Mesenchymal stem cell (in vitro differentiated cells and primary cell): ENCODE measurements around the gene CNPPD1.

Experiments
- DNase-seq: peaks from one replicate; pipeline ENCODE4 v3.0.0-alpha.2; 2013
- H2AFZ ChIP-seq: one replicate; pipeline ENCODE4 v1.6.1; 2013; ENCODE audit warnings: low read depth, mild to moderate bottlenecking, control low read depth, inconsistent platforms, low read length, moderate library complexity
- H2AK5ac ChIP-seq: 2 replicates; pipeline ENCODE4 v1.6.1; 2013; ENCODE audit warnings: low read length, moderate library complexity, mild to moderate bottlenecking, inconsistent platforms; ENCODE audit not compliant: severe bottlenecking
- H2BK120ac ChIP-seq: one replicate; pipeline ENCODE4 v1.6.1; 2013; ENCODE audit warnings: low read depth, mild to moderate bottlenecking, inconsistent platforms, low read length, moderate library complexity
- H2BK12ac ChIP-seq, 2 experiments: one replicate each; pipeline ENCODE4 v1.6.1; 2013; ENCODE audit warnings: inconsistent platforms in 2 of 2, low read length in 2 of 2, mild to moderate bottlenecking in 2 of 2, moderate library complexity in 2 of 2, control low read depth in 1 of 2
- H2BK15ac ChIP-seq: one replicate; pipeline ENCODE4 v1.6.1; 2013; ENCODE audit warnings: mild to moderate bottlenecking, low read depth, inconsistent platforms; ENCODE audit not compliant: poor library complexity, severe bottlenecking
- H2BK5ac ChIP-seq: 2 replicates; pipeline ENCODE4 v1.6.1; 2013; ENCODE audit warnings: low read depth, mild to moderate bottlenecking, low read length, control low read depth, inconsistent platforms; ENCODE audit not compliant: poor library complexity, severe bottlenecking
- H3K14ac ChIP-seq, 2 experiments: one replicate each; pipeline ENCODE4 v1.6.1; 2013; ENCODE audit warnings: inconsistent platforms in 2 of 2, low read length in 2 of 2, control low read depth in 1 of 2, mild to moderate bottlenecking in 1 of 2, moderate library complexity in 1 of 2
- H3K18ac ChIP-seq, 2 experiments: one replicate each; pipeline ENCODE4 v1.6.1; 2013; ENCODE audit warnings: inconsistent platforms in 2 of 2, low read length in 2 of 2, control low read depth in 1 of 2, low read depth in 1 of 2, mild to moderate bottlenecking in 1 of 2
- H3K23ac ChIP-seq, 2 experiments: one replicate each; pipeline ENCODE4 v1.6.1; 2013; ENCODE audit warnings: inconsistent platforms in 2 of 2, low read length in 2 of 2, mild to moderate bottlenecking in 2 of 2, moderate library complexity in 2 of 2, control low read depth in 1 of 2
- H3K27ac ChIP-seq: 2 replicates; pipeline ENCODE4 v1.5.1; 2013; ENCODE audit warnings: mild to moderate bottlenecking, moderate library complexity, low read length, control low read depth, inconsistent platforms; ENCODE audit not compliant: poor library complexity, severe bottlenecking
- H3K27me3 ChIP-seq, 2 experiments: 2 replicates each; pipeline versions ENCODE4 v1.6.1 to v1.7.0; 2013; ENCODE audit warnings: low read length in 2 of 2, mild to moderate bottlenecking in 2 of 2, moderate library complexity in 2 of 2, control low read depth in 1 of 2, inconsistent platforms in 1 of 2; ENCODE audit not compliant: control insufficient read depth in 1 of 2, insufficient read depth in 1 of 2
- H3K36me3 ChIP-seq, 2 experiments: 2 replicates each; pipeline versions ENCODE4 v1.6.1 to v1.7.0; 2013; ENCODE audit warnings: low read length in 2 of 2, control low read depth in 1 of 2, inconsistent platforms in 1 of 2, low read depth in 1 of 2, mild to moderate bottlenecking in 1 of 2; ENCODE audit not compliant: insufficient read depth in 2 of 2, control insufficient read depth in 1 of 2
- H3K4ac ChIP-seq, 2 experiments: one replicate each; pipeline ENCODE4 v1.6.1; 2013; ENCODE audit warnings: inconsistent platforms in 2 of 2, low read length in 2 of 2, mild to moderate bottlenecking in 2 of 2, moderate library complexity in 2 of 2, control low read depth in 1 of 2, low read depth in 1 of 2
- H3K4me1 ChIP-seq: 2 replicates; pipeline ENCODE4 v1.6.1; 2013; ENCODE audit warnings: low read depth, low read length, control low read depth; ENCODE audit not compliant: control insufficient read depth, insufficient read depth
- H3K4me2 ChIP-seq: 2 replicates; pipeline ENCODE4 v1.6.1; 2013; ENCODE audit warnings: low read length, mild to moderate bottlenecking, inconsistent platforms; ENCODE audit not compliant: poor library complexity, severe bottlenecking
- H3K4me3 ChIP-seq, 2 experiments: 2 replicates each; pipeline versions ENCODE4 v1.5.1 to v1.7.0; 2013; ENCODE audit warnings: low read length in 2 of 2, mild to moderate bottlenecking in 2 of 2, control low read depth in 1 of 2, low read depth in 1 of 2; ENCODE audit not compliant: insufficient read depth in 1 of 2
- H3K79me1 ChIP-seq: replicated peaks from 2 replicates; pipeline ENCODE4 v1.6.1; 2013; ENCODE audit warnings: mild to moderate bottlenecking, control low read depth, low read length, inconsistent platforms; ENCODE audit not compliant: poor library complexity, severe bottlenecking
- H3K9ac ChIP-seq: 2 replicates; pipeline ENCODE4 v1.7.0; 2013; ENCODE audit warnings: mild to moderate bottlenecking, low read length, moderate library complexity
- H3K9me3 ChIP-seq: 2 replicates; pipeline ENCODE4 v1.7.0; 2013; ENCODE audit warnings: mild to moderate bottlenecking, low read length; ENCODE audit not compliant: control insufficient read depth
- H4K8ac ChIP-seq: one replicate; pipeline ENCODE4 v1.6.1; 2013; ENCODE audit warnings: inconsistent platforms, mild to moderate bottlenecking, low read length, moderate library complexity
- H4K91ac ChIP-seq: one replicate; pipeline ENCODE4 v1.6.1; 2013; ENCODE audit warnings: mild to moderate bottlenecking, low read length, inconsistent platforms
- WGBS: methylation state at CpG from one replicate; pipeline ENCODE4 v1.1.7; 2013; ENCODE audit warnings: mixed read lengths; 5-methylcytosine and 5-hydroxymethylcytosine counted together

The CNPPD1 gene

GRCh38 chr2:219124381-219125110 lies 52.2 kb downstream of the CNPPD1 start:
- H3K4ac ChIP-seq: no peak overlapping the region
- H3K9ac ChIP-seq: no peak overlapping the region
- H3K27me3 ChIP-seq: no peaks in the 10 kb centered on the region
- H2AFZ ChIP-seq: no peak overlapping the region
- peak overlapping the region; percentile 20 for H4K8ac ChIP-seq
- no peaks in the 10 kb centered on the region for H3K9me3 ChIP-seq
- no peak overlapping the region for H3K14ac ChIP-seq
- H2AK5ac ChIP-seq: no peak overlapping the region
- peak overlapping the region; percentile 74 for H4K91ac ChIP-seq
- no peak overlapping the region for H2BK15ac ChIP-seq
- H3K4me3 ChIP-seq: no peak overlapping the region
- no peak overlapping the region for H2BK120ac ChIP-seq
- H3K23ac ChIP-seq: no peak overlapping the region
- no peak overlapping the region for H3K27ac ChIP-seq
- peak overlapping the region in 1 of 2 experiments; percentile 14 for H3K18ac ChIP-seq
- peaks cover 3% of the 10 kb centered on the region for H3K79me1 ChIP-seq
- peak overlapping the region in 1 of 2 experiments; percentile 11 for H2BK12ac ChIP-seq
- no peaks in the 10 kb centered on the region for H3K36me3 ChIP-seq
- H3K4me1 ChIP-seq: peaks cover 11% of the 10 kb centered on the region
- peak; percentile 19 for DNase-seq
- WGBS: 86% methylated on average over 3 of the region's 4 CpGs
- H2BK5ac ChIP-seq: no peak overlapping the region
- no peak overlapping the region for H3K4me2 ChIP-seq

- Histone ChIP-seq H3K36me3 (no peaks in the 10 kb centered on the region), H3K18ac (no peak overlapping the region), H4K91ac (no peak overlapping the region), H2AFZ (no peak overlapping the region), H3K9me3 (no peaks in the 10 kb centered on the region), H2BK15ac (no peak overlapping the region), H2BK12ac (peak overlapping the region in 1 of 2 experiments; percentile 64), H2BK120ac (no peak overlapping the region), H4K8ac (no peak overlapping the region), H2BK5ac (no peak overlapping the region), H2AK5ac (no peak overlapping the region), H3K14ac (no peak overlapping the region), H3K79me1 (peaks cover 3% of the 10 kb centered on the region), H3K4me2 (no peak overlapping the region), H3K4me3 (no peak overlapping the region), H3K4ac (no peak overlapping the region), H3K23ac (peak overlapping the region in 1 of 2 experiments; percentile 54), H3K9ac (no peak overlapping the region), H3K27me3 (no peaks in the 10 kb centered on the region), H3K4me1 (peaks cover 11% of the 10 kb centered on the region), H3K27ac (no peak overlapping the region)
- 97% methylated on average over 5 of the region's 8 CpGs for WGBS
- no peak for DNase-seq
Measured at GRCh38 chr2:219123356-219124135, 53.2 kb downstream of the CNPPD1 start.

GRCh38 chr2:219122202-219122980 lies 54.3 kb downstream of the CNPPD1 start:
- peaks cover 11% of the 10 kb centered on the region for H3K4me1 ChIP-seq
- no peak for DNase-seq
- H2BK15ac ChIP-seq: no peak overlapping the region
- H2BK12ac ChIP-seq: no peak overlapping the region
- no peak overlapping the region for H3K4me3 ChIP-seq
- no peak overlapping the region for H2BK120ac ChIP-seq
- H4K8ac ChIP-seq: no peak overlapping the region
- H3K23ac ChIP-seq: no peak overlapping the region
- H3K9ac ChIP-seq: no peak overlapping the region
- H3K36me3 ChIP-seq: no peaks in the 10 kb centered on the region
- no peaks in the 10 kb centered on the region for H3K27me3 ChIP-seq
- no peak overlapping the region for H2AK5ac ChIP-seq
- H3K27ac ChIP-seq: no peak overlapping the region
- no peak overlapping the region for H3K4me2 ChIP-seq
- no peaks in the 10 kb centered on the region for H3K9me3 ChIP-seq
- H3K18ac ChIP-seq: no peak overlapping the region
- no peak overlapping the region for H2AFZ ChIP-seq
- H3K79me1 ChIP-seq: peaks cover 7% of the 10 kb centered on the region
- no peak overlapping the region for H4K91ac ChIP-seq
- 92% methylated on average over 5 of the region's 5 CpGs for WGBS
- no peak overlapping the region for H3K4ac ChIP-seq
- no peak overlapping the region for H3K14ac ChIP-seq
- H2BK5ac ChIP-seq: no peak overlapping the region
